HG03159 (cell line): Measurements from ENCODE around the gene OR1D5.
"Not testable (repeated sequence)": the region's sequence is repeated elsewhere in the genome, so short reads cannot be mapped to it uniquely, and the experiment has no call there.

Source experiments
- ATAC-seq: cut with Tn5 transposase; IDR thresholded peaks from one replicate; pipeline ENCODE4 v1.9.1; 2021; ENCODE audit warnings: mild to moderate bottlenecking, moderate library complexity; ENCODE audit not compliant: unreplicated experiment

Gene OR1D5

GRCh38 chr17:3063507-3063906, at the start of gene OR1D5:
OR1D5 (minus strand) TSS chr17:3063607; CDS start chr17:3063607, 0 bp downstream.
- not testable (repeated sequence) for ATAC-seq

GRCh38 chr17:3104322-3104721, 40.9 kb upstream of the OR1D5 start, which contains the start of gene OR1D2:
OR1D2 (minus strand) TSS chr17:3104422; CDS start chr17:3092996, 11,426 bp downstream.
- no peak for ATAC-seq

GRCh38 chr17:3073850-3074249, 10.4 kb upstream of the OR1D5 start:
- not testable (repeated sequence) for ATAC-seq

GRCh38 chr17:3065192-3065591, 1.8 kb upstream of the OR1D5 start:
- not testable (repeated sequence) for ATAC-seq

GRCh38 chr17:3062824-3063377, 506 bp downstream of the OR1D5 start:
- not testable (repeated sequence) for ATAC-seq

- ATAC-seq: not testable (repeated sequence)
Observed at GRCh38 chr17:3054868-3055267, 8.5 kb downstream of the OR1D5 start.

GRCh38 chr17:3049705-3050295, 13.6 kb downstream of the OR1D5 start:
- no peak for ATAC-seq

GRCh38 chr17:3048727-3049471, 14.5 kb downstream of the OR1D5 start:
- ATAC-seq: peak; percentile 97

- ATAC-seq: no peak
Observed at GRCh38 chr17:3046753-3047152, 16.7 kb downstream of the OR1D5 start.

GRCh38 chr17:3043737-3044365, 19.6 kb downstream of the OR1D5 start:
- ATAC-seq: no peak

- no peak for ATAC-seq
Observed at GRCh38 chr17:3040882-3041281, 22.5 kb downstream of the OR1D5 start.

GRCh38 chr17:3039736-3040135, 23.7 kb downstream of the OR1D5 start:
- ATAC-seq: no peak

GRCh38 chr17:3038941-3039340, 24.5 kb downstream of the OR1D5 start:
- no peak for ATAC-seq

- no peak for ATAC-seq
Observed at GRCh38 chr17:3037259-3037658, 26.1 kb downstream of the OR1D5 start.

GRCh38 chr17:3036800-3037199, 26.6 kb downstream of the OR1D5 start:
- ATAC-seq: no peak

- no peak for ATAC-seq
Observed at GRCh38 chr17:3035968-3036280, 27.5 kb downstream of the OR1D5 start.

- no peak for ATAC-seq
Observed at GRCh38 chr17:3035256-3035967, 28.0 kb downstream of the OR1D5 start.

GRCh38 chr17:3034578-3034920, 28.9 kb downstream of the OR1D5 start:
- ATAC-seq: no peak

- no peak for ATAC-seq
Observed at GRCh38 chr17:3033741-3034577, 29.4 kb downstream of the OR1D5 start.

- ATAC-seq: no peak
Observed at GRCh38 chr17:3033248-3033640, 30.2 kb downstream of the OR1D5 start.
